ENCODE measurements around the gene ORM2. TPM values are rescaled to one million over a fixed set of nuclear protein-coding genes. Genes with fewer than 3 reads are reported as not detected.

Gene ORM2
- total and polyA plus RNA-seq, 2 experiments from 2014 or later = 0.76 TPM

DNA sequence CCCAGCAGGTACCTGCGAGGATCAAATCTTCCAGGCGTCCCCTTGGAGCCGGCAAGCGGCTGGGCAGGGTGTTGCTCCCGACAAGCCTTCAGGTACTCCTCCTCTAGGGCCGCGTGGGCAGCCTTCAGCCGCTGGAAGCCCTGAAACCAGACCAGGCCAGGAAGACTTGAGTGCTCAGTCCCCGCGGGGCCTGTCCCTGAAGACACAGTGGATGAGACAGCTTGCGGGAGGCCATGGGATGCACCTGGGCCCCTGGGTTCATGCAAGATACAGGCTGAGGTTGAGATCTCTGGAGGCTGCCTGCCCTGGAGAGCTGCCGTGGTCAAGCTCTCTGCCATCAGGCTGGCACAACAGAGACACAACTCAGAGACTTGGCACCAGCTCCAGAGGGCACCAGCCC lies 32.7 kb downstream of the ORM2 start (continued):
- TF ChIP-seq, protein P1, sequence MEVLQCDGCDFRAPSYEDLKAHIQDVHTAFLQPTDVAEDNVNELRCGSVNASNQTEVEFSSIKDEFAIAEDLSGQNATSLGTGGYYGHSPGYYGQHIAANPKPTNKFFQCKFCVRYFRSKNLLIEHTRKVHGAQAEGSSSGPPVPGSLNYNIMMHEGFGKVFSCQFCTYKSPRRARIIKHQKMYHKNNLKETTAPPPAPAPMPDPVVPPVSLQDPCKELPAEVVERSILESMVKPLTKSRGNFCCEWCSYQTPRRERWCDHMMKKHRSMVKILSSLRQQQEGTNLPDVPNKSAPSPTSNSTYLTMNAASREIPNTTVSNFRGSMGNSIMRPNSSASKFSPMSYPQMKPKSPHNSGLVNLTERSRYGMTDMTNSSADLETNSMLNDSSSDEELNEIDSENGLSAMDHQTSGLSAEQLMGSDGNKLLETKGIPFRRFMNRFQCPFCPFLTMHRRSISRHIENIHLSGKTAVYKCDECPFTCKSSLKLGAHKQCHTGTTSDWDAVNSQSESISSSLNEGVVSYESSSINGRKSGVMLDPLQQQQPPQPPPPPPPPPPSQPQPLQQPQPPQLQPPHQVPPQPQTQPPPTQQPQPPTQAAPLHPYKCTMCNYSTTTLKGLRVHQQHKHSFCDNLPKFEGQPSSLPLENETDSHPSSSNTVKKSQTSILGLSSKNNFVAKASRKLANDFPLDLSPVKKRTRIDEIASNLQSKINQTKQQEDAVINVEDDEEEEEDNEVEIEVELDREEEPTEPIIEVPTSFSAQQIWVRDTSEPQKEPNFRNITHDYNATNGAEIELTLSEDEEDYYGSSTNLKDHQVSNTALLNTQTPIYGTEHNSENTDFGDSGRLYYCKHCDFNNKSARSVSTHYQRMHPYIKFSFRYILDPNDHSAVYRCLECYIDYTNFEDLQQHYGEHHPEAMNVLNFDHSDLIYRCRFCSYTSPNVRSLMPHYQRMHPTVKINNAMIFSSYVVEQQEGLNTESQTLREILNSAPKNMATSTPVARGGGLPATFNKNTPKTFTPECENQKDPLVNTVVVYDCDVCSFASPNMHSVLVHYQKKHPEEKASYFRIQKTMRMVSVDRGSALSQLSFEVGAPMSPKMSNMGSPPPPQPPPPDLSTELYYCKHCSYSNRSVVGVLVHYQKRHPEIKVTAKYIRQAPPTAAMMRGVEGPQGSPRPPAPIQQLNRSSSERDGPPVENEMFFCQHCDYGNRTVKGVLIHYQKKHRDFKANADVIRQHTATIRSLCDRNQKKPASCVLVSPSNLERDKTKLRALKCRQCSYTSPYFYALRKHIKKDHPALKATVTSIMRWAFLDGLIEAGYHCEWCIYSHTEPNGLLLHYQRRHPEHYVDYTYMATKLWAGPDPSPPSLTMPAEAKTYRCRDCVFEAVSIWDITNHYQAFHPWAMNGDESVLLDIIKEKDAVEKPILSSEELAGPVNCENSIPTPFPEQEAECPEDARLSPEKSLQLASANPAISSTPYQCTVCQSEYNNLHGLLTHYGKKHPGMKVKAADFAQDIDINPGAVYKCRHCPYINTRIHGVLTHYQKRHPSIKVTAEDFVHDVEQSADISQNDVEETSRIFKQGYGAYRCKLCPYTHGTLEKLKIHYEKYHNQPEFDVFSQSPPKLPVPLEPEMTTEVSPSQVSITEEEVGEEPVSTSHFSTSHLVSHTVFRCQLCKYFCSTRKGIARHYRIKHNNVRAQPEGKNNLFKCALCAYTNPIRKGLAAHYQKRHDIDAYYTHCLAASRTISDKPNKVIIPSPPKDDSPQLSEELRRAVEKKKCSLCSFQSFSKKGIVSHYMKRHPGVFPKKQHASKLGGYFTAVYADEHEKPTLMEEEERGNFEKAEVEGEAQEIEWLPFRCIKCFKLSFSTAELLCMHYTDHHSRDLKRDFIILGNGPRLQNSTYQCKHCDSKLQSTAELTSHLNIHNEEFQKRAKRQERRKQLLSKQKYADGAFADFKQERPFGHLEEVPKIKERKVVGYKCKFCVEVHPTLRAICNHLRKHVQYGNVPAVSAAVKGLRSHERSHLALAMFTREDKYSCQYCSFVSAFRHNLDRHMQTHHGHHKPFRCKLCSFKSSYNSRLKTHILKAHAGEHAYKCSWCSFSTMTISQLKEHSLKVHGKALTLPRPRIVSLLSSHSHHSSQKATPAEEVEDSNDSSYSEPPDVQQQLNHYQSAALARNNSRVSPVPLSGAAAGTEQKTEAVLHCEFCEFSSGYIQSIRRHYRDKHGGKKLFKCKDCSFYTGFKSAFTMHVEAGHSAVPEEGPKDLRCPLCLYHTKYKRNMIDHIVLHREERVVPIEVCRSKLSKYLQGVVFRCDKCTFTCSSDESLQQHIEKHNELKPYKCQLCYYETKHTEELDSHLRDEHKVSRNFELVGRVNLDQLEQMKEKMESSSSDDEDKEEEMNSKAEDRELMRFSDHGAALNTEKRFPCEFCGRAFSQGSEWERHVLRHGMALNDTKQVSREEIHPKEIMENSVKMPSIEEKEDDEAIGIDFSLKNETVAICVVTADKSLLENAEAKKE (CRISPR knock-in tag; IDR thresholded peaks at IDR 0.05) = no peak
- TF ChIP-seq CREB1 (CRISPR knock-in tag; IDR thresholded peaks at IDR 0.05; ENCODE audit: low read depth) (no peak), ZNF114 (CRISPR knock-in tag; IDR thresholded peaks at IDR 0.05) (no peak), EZH2phosphoT487 (IDR thresholded peaks at IDR 0.05; ENCODE audit: unreplicated experiment) (no peak), JUNB (IDR thresholded peaks at IDR 0.05; ENCODE audit: unreplicated experiment) (no peak), NANOG (IDR thresholded peaks at IDR 0.05; ENCODE audit: borderline replicate concordance) (no peak)

DNA sequence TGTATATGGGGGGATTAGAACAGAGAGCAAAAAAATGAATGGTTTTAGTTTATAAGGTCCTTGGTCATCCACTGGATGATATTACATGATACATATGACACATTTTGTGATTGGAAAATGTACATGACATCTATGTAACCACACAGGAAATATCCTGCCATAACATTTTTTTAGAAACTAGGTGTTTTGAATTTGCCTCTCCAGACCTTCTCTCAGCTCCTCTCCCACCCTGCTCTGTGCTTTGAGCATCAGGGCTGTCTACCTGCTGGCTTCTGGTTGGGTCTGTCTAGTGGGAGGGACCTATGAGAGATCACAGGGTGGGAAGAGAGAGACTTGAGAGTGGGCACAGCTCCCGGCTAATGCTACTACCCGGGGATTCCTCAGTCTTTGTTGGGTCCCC lies 33.8 kb downstream of the ORM2 start:
- H3K36me3 Mint-ChIP-seq (ENCODE audit: low read depth) = peaks cover 83% of the 10 kb centered on the region
- ATAC-seq = no peak
- H3K9me3 Mint-ChIP-seq = no peaks in the 10 kb centered on the region
- Histone ChIP-seq H3F3A (replicated peaks; ENCODE audit: low read depth) (no peaks in the 10 kb centered on the region), H3K27me3 (ENCODE audit: insufficient read depth) (no peaks in the 10 kb centered on the region), H4K20me1 (replicated peaks; ENCODE audit: insufficient read depth) (no peaks in the 10 kb centered on the region), H3K4me2 (no peak overlapping the region), H3K79me2 (replicated peaks; ENCODE audit: insufficient read depth) (peaks cover under 1% of the 10 kb centered on the region; the same call in 1 of the 2 replicates), H3K4me1 (ENCODE audit: insufficient read depth) (no peaks in the 10 kb centered on the region), H3K36me3 (ENCODE audit: insufficient read depth) (peaks cover 17% of the 10 kb centered on the region; the same call in 1 of the 2 replicates), H3K9me2 (ENCODE audit: insufficient read depth) (no peaks in the 10 kb centered on the region), H3K27ac (ENCODE audit: low read depth) (no peak overlapping the region), H3K4me3 (no peak overlapping the region), H2AFZ (no peak overlapping the region)
- no peak for DNase-seq (ENCODE audit: low spot score)
- H3K4me1 Mint-ChIP-seq = peaks cover 9% of the 10 kb centered on the region
- no peak overlapping the region for H3K27ac Mint-ChIP-seq
- no peak overlapping the region for H3K4me3 Mint-ChIP-seq
- peaks cover 6% of the 10 kb centered on the region for H3K27me3 Mint-ChIP-seq (ENCODE audit: insufficient read depth, low read depth, poor library complexity)
- no peak for TF ChIP-seq ZNF331 (CRISPR knock-in tag; IDR thresholded peaks at IDR 0.05; ENCODE audit: low read depth)
- TF ChIP-seq ZNF114 (CRISPR knock-in tag; IDR thresholded peaks at IDR 0.05) = no peak
- no peak for TF ChIP-seq STAT1 (IDR thresholded peaks at IDR 0.05; ENCODE audit: unreplicated experiment)
- TF ChIP-seq, protein P2, sequence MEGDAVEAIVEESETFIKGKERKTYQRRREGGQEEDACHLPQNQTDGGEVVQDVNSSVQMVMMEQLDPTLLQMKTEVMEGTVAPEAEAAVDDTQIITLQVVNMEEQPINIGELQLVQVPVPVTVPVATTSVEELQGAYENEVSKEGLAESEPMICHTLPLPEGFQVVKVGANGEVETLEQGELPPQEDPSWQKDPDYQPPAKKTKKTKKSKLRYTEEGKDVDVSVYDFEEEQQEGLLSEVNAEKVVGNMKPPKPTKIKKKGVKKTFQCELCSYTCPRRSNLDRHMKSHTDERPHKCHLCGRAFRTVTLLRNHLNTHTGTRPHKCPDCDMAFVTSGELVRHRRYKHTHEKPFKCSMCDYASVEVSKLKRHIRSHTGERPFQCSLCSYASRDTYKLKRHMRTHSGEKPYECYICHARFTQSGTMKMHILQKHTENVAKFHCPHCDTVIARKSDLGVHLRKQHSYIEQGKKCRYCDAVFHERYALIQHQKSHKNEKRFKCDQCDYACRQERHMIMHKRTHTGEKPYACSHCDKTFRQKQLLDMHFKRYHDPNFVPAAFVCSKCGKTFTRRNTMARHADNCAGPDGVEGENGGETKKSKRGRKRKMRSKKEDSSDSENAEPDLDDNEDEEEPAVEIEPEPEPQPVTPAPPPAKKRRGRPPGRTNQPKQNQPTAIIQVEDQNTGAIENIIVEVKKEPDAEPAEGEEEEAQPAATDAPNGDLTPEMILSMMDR (conservative IDR thresholded peaks at IDR 0.05; ENCODE audit: low read depth in 2 of 2) = no peak
- TF ChIP-seq, protein P3, sequence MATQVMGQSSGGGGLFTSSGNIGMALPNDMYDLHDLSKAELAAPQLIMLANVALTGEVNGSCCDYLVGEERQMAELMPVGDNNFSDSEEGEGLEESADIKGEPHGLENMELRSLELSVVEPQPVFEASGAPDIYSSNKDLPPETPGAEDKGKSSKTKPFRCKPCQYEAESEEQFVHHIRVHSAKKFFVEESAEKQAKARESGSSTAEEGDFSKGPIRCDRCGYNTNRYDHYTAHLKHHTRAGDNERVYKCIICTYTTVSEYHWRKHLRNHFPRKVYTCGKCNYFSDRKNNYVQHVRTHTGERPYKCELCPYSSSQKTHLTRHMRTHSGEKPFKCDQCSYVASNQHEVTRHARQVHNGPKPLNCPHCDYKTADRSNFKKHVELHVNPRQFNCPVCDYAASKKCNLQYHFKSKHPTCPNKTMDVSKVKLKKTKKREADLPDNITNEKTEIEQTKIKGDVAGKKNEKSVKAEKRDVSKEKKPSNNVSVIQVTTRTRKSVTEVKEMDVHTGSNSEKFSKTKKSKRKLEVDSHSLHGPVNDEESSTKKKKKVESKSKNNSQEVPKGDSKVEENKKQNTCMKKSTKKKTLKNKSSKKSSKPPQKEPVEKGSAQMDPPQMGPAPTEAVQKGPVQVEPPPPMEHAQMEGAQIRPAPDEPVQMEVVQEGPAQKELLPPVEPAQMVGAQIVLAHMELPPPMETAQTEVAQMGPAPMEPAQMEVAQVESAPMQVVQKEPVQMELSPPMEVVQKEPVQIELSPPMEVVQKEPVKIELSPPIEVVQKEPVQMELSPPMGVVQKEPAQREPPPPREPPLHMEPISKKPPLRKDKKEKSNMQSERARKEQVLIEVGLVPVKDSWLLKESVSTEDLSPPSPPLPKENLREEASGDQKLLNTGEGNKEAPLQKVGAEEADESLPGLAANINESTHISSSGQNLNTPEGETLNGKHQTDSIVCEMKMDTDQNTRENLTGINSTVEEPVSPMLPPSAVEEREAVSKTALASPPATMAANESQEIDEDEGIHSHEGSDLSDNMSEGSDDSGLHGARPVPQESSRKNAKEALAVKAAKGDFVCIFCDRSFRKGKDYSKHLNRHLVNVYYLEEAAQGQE (IDR thresholded peaks at IDR 0.05; ENCODE audit: unreplicated experiment) = no peak
- no peak for TF ChIP-seq POLR2AphosphoS5 (IDR thresholded peaks at IDR 0.05; ENCODE audit: low read depth)
- TF ChIP-seq, protein P4, sequence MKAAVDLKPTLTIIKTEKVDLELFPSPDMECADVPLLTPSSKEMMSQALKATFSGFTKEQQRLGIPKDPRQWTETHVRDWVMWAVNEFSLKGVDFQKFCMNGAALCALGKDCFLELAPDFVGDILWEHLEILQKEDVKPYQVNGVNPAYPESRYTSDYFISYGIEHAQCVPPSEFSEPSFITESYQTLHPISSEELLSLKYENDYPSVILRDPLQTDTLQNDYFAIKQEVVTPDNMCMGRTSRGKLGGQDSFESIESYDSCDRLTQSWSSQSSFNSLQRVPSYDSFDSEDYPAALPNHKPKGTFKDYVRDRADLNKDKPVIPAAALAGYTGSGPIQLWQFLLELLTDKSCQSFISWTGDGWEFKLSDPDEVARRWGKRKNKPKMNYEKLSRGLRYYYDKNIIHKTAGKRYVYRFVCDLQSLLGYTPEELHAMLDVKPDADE (IDR thresholded peaks at IDR 0.05) = no peak
- TF ChIP-seq EZH2phosphoT487 (IDR thresholded peaks at IDR 0.05; ENCODE audit: unreplicated experiment) = no peak
- no peak for TF ChIP-seq EZH2 (IDR thresholded peaks at IDR 0.05; ENCODE audit: low read depth, unreplicated experiment)
- TF ChIP-seq CREB1 (CRISPR knock-in tag; IDR thresholded peaks at IDR 0.05; ENCODE audit: low read depth) = no peak
- TF ChIP-seq JUNB (IDR thresholded peaks at IDR 0.05; ENCODE audit: unreplicated experiment) = no peak
- no peak for TF ChIP-seq NANOG (IDR thresholded peaks at IDR 0.05; ENCODE audit: borderline replicate concordance)
